Upper lobe of left lung (tissue), 6 donors: Measurements from ENCODE around the gene RD3L. TPM values are rescaled to one million over a fixed set of nuclear protein-coding genes. Genes with fewer than 3 reads are reported as not detected.

ENCODE experiments used
- ATAC-seq, 2 donors: fragments of 200-7000 bp; cut with Tn5 transposase; one replicate each; pipeline ENCODE4 v1.9.1; 2022; ENCODE audit warnings: mild to moderate bottlenecking in 2 of 2, moderate library complexity in 2 of 2; ENCODE audit not compliant: low FRiP score in 2 of 2
- DNase-seq, 2 donors: peaks; one replicate each; pipeline ENCODE4 v3.0.0-alpha.2; 2019 to 2020
- H3K27ac ChIP-seq, 4 donors: fragments of 200-600 bp; sonication (generic); one replicate each; pipeline ENCODE4 v1.5.1; 2016 to 2019
- H3K27me3 ChIP-seq, 4 donors: fragments of 200-600 bp; sonication (generic); one replicate each; pipeline ENCODE4 v1.5.1; 2017 to 2019
- H3K36me3 ChIP-seq, 4 donors: fragments of 200-600 bp; sonication (generic); one replicate each; pipeline ENCODE4 v1.5.1; 2016 to 2019
- H3K4me1 ChIP-seq, 4 donors: fragments of 200-600 bp; sonication (generic); one replicate each; pipeline ENCODE4 v1.5.1; 2018 to 2019
- H3K4me3 ChIP-seq, 4 donors: fragments of 200-600 bp; sonication (generic); one replicate each; pipeline ENCODE4 v1.5.1; 2017 to 2019; ENCODE audit warnings: mild to moderate bottlenecking in 2 of 4, moderate library complexity in 1 of 4
- H3K9me3 ChIP-seq, 4 donors: fragments of 200-600 bp; sonication (generic); one replicate each; pipeline ENCODE4 v1.5.1; 2018 to 2019
- EP300 ChIP-seq, 4 donors: sonication (generic); formaldehyde crosslinking; IDR thresholded peaks; one replicate each; pipeline ENCODE4 v1.5.1; 2017; ENCODE audit warnings: antibody characterized with exemption in 4 of 4, control low read depth in 2 of 4
- POLR2A ChIP-seq, 4 donors: fragments of 450-650 bp; IDR thresholded peaks; one replicate each; pipeline ENCODE4 v1.5.1; 2016 to 2017; ENCODE audit warnings: antibody characterized with exemption in 4 of 4, mild to moderate bottlenecking in 2 of 4
- POLR2AphosphoS5 ChIP-seq, 2 donors: sonication (generic); formaldehyde crosslinking; IDR thresholded peaks; one replicate each; pipeline ENCODE4 v1.5.1; 2017; ENCODE audit warnings: antibody characterized with exemption in 2 of 2
- WGBS, 2 donors: methylation state at CpG; one replicate each; pipeline ENCODE4 v1.1.5; 2017 to 2018; 5-methylcytosine and 5-hydroxymethylcytosine counted together
- total RNA-seq, 6 donors: library from RNA; depleted of rRNA in 4 of 6; stranded (reverse); fragments of >200 nt in 4 of 6; gene quantifications; one replicate each; pipeline versions ENCODE4 v1.1.0 to v1.2.1, GENCODE V29; 2016 to 2021
- TF ChIP-seq, protein P1 (sequence below), 6 experiments: fragments of 450-650 bp in 4 of 6; fragments of 200-600 bp in 2 of 6; sonication (generic) in 2 of 6; IDR thresholded peaks; one replicate each; pipeline ENCODE4 v1.5.1; 2016 to 2019; ENCODE audit warnings: antibody characterized with exemption in 6 of 6
- donor health status: DM: no; HTN: no; CAD: no; lungs with moderate emphysema.
- donor health status: DM: no; HTN: yes; CAD: no; lungs with severe emphysema.

RD3L gene
- total RNA-seq, 6 donors from 2014 or later = not detected

DNA sequence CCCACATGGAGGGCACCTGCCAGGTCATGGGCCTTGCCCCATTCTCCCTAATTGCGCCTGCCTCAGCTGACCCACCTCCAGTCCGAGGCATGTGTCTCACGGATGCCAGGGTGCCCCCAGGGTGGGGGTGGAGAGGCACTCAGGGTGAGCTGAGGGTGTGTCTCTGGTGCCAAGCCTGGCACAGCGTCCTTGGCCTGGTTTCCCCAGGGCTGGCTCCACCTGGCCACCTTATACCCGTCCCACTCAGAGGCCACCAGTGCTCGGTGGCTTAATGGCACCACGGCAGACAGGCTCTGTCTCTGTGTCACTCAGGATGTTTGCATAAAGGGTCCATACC is 47.6 kb downstream of the RD3L start:
- peaks cover 0 to 18% (median 15%) of the 10 kb centered on the region in 4 donors for H3K4me1 ChIP-seq

DNA sequence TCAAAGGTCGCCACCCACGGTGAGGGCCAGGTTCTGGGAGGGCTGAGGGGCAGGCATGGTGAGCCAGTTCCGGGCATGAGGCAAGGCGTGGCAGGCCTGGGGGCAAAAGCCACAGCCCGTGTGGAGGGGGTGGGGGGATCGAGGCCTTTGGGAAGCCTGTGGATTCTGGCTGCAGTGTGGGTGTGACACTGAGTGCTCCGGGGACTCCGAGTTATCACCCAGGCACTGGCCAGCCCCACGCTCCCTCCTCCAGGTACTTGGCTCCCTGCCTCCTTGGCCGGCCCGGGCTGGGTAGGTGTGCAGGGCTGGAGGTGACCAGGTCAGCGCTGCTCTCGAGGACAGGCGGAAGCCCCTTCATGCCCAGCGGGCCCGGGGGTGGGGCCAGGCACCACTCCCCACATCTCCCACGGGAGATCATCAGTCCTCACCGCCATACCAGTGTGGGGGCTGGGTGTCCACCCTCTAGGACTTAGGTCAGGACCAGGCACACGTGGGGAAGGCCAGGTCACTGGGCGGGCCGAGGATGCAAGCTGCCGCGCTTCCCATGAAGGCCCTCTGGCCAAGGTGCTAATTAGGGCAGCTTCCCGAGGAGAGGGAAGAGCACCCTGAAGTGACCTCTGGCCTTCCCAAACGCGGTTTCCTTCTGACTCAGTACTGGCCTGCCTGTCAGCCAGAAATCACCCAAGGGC is 48.2 kb downstream of the RD3L start:
- Histone ChIP-seq H3K27me3 (no peaks in the 10 kb centered on the region), H3K36me3 (no peaks in the 10 kb centered on the region), H3K27ac (no peak overlapping the region), H3K4me1 (peaks cover 0 to 21% (median 18%) of the 10 kb centered on the region in 4 donors), H3K9me3 (no peaks in the 10 kb centered on the region), H3K4me3 (no peak overlapping the region)
- DNase-seq (peak in 1 of 2 donors; percentile 75), ATAC-seq (no peak)
- TF ChIP-seq, protein P1, sequence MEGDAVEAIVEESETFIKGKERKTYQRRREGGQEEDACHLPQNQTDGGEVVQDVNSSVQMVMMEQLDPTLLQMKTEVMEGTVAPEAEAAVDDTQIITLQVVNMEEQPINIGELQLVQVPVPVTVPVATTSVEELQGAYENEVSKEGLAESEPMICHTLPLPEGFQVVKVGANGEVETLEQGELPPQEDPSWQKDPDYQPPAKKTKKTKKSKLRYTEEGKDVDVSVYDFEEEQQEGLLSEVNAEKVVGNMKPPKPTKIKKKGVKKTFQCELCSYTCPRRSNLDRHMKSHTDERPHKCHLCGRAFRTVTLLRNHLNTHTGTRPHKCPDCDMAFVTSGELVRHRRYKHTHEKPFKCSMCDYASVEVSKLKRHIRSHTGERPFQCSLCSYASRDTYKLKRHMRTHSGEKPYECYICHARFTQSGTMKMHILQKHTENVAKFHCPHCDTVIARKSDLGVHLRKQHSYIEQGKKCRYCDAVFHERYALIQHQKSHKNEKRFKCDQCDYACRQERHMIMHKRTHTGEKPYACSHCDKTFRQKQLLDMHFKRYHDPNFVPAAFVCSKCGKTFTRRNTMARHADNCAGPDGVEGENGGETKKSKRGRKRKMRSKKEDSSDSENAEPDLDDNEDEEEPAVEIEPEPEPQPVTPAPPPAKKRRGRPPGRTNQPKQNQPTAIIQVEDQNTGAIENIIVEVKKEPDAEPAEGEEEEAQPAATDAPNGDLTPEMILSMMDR (IDR thresholded peaks at IDR 0.05) = no peak
- TF ChIP-seq EP300 (IDR thresholded peaks at IDR 0.05) (no peak), POLR2A (IDR thresholded peaks at IDR 0.05) (no peak), POLR2AphosphoS5 (IDR thresholded peaks at IDR 0.05) (no peak)
- 67 to 79% methylated on average over 14 to 26 of the region's 26 CpGs for WGBS, 2 donors

More for the DNA sequence above, 47.6 kb downstream of the RD3L start:
- TF ChIP-seq, protein P1 (IDR thresholded peaks at IDR 0.05) = no peak
- no peak for TF ChIP-seq EP300 (IDR thresholded peaks at IDR 0.05)
- no peak for TF ChIP-seq POLR2AphosphoS5 (IDR thresholded peaks at IDR 0.05)
- no peak for TF ChIP-seq POLR2A (IDR thresholded peaks at IDR 0.05)
- DNase-seq (no peak), ATAC-seq (no peak)
- H3K36me3 ChIP-seq = no peaks in the 10 kb centered on the region
- H3K9me3 ChIP-seq = no peaks in the 10 kb centered on the region
- H3K27me3 ChIP-seq = no peaks in the 10 kb centered on the region
- 65 to 100% methylated on average over 1 to 6 of the region's 7 CpGs for WGBS, 2 donors
- H3K4me3 ChIP-seq = no peak overlapping the region
- no peak overlapping the region for H3K27ac ChIP-seq

DNA sequence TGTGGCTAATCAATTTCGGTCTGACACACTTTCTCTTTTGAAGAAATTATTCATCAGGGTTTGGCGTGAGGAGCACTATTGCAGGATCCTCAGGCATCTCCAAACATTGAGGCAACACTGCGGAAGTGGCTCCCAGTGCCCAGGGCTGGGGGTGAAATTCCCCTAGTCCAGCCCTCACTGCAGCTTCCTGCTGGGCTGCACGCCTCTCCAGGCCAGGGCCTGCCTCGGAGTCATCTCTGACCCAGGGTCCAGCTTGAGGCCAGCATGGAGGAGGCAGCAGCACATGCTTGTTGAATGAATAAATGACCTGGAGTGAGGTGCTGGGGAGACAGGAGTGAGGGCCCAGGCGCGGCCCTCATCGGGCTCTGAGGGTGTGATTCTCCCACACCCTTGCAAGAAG is 50.1 kb downstream of the RD3L start:
- DNase-seq (no peak), ATAC-seq (no peak)
- Histone ChIP-seq H3K27ac (no peak overlapping the region), H3K27me3 (no peaks in the 10 kb centered on the region), H3K9me3 (no peaks in the 10 kb centered on the region), H3K4me1 (peaks cover 0 to 23% (median 16%) of the 10 kb centered on the region in 4 donors), H3K4me3 (no peak overlapping the region), H3K36me3 (no peaks in the 10 kb centered on the region)
- 87 to 94% methylated on average over 7 to 8 of the region's 8 CpGs for WGBS, 2 donors
- TF ChIP-seq EP300 (IDR thresholded peaks at IDR 0.05) = no peak
- TF ChIP-seq POLR2A (IDR thresholded peaks at IDR 0.05) = no peak
- no peak for TF ChIP-seq POLR2AphosphoS5 (IDR thresholded peaks at IDR 0.05)
- TF ChIP-seq, protein P1 (IDR thresholded peaks at IDR 0.05) = no peak

DNA sequence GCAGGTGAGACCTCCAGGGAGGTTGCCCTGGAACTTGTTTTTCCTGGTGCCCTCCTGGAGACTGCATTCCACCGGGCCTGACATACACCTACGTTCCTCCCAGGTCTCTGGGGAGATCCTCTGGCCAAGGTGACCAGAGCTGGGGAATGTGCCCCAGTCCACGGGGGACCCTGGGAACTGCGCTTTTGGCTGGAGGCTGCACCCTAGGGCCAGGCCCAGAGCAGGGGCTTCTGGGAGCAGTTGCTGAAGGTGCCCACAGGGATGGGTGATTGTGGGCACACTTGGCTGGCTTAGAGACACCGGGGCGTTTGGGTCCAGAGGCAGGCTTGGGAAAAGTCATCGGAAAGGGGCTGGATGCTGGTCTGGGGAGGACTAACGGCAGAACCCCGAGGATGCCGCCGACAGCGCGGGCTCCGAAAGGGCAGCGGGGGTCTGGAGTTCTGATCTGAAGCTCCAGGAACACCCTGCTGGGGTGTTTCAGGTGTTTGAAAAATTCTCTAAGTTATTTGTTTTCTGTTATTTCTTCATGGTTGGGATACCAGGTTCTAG is 50.6 kb downstream of the RD3L start:
- H3K4me1 ChIP-seq = peaks cover 0 to 26% (median 14%) of the 10 kb centered on the region in 4 donors
- no peaks in the 10 kb centered on the region for H3K36me3 ChIP-seq
- H3K27ac ChIP-seq = no peak overlapping the region
- DNase-seq = no peak
- H3K4me3 ChIP-seq = no peak overlapping the region
- H3K27me3 ChIP-seq = no peaks in the 10 kb centered on the region
- WGBS, 2 donors = 93 to 95% methylated on average over 11 to 13 of the region's 15 CpGs
- TF ChIP-seq EP300 (IDR thresholded peaks at IDR 0.05) (no peak), POLR2A (IDR thresholded peaks at IDR 0.05) (no peak), POLR2AphosphoS5 (IDR thresholded peaks at IDR 0.05) (no peak)
- TF ChIP-seq, protein P1 (IDR thresholded peaks at IDR 0.05) = no peak
- ATAC-seq = no peak
- no peaks in the 10 kb centered on the region for H3K9me3 ChIP-seq
